ENCODE data around the gene GDF10. TPM values are rescaled to one million over a fixed set of nuclear protein-coding genes. Genes with fewer than 3 reads are reported as not detected.

Gene GDF10
- total RNA-seq, 4 donors from 2014 or later, result 5.8 to 29.7 (median 10.8) TPM

DNA sequence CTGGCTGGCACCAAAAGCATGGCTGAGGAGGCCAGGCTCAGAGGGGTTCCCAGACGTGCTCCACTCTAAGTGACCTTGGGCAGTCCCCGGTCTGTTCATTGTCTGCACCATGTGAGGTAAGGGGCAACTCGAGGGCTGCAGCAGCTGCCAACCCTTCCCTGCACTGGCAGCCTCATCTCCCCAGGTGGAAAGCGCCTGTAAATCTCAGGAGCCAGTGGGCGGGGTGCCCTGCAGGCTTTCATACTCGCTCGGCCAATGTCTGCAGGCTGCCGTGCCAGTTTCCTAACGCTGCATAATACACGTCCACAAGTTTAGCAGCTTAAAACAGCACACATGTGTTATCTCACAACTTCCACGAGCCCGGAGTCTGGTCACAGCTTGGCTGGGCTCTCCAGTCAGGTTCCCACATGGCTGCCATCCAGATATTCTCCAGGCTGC, 12.6 kb upstream of the GDF10 start:
- Histone ChIP-seq H3K4me3 (no peak overlapping the region), H3K4me1 (no peaks in the 10 kb centered on the region), H3K9me3 (no peaks in the 10 kb centered on the region), H3K36me3 (no peaks in the 10 kb centered on the region), H3K27me3 (no peaks in the 10 kb centered on the region), H3K27ac (no peak overlapping the region)
- no peak for TF ChIP-seq EP300 (IDR thresholded peaks at IDR 0.05)
- no peak for TF ChIP-seq POLR2AphosphoS5 (IDR thresholded peaks at IDR 0.05)
- TF ChIP-seq POLR2A (IDR thresholded peaks at IDR 0.05), result no peak
- TF ChIP-seq, protein P1, sequence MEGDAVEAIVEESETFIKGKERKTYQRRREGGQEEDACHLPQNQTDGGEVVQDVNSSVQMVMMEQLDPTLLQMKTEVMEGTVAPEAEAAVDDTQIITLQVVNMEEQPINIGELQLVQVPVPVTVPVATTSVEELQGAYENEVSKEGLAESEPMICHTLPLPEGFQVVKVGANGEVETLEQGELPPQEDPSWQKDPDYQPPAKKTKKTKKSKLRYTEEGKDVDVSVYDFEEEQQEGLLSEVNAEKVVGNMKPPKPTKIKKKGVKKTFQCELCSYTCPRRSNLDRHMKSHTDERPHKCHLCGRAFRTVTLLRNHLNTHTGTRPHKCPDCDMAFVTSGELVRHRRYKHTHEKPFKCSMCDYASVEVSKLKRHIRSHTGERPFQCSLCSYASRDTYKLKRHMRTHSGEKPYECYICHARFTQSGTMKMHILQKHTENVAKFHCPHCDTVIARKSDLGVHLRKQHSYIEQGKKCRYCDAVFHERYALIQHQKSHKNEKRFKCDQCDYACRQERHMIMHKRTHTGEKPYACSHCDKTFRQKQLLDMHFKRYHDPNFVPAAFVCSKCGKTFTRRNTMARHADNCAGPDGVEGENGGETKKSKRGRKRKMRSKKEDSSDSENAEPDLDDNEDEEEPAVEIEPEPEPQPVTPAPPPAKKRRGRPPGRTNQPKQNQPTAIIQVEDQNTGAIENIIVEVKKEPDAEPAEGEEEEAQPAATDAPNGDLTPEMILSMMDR (IDR thresholded peaks at IDR 0.05), result no peak
- no peak for ATAC-seq
- whole genome bisulfite sequencing, 2 donors (ENCODE audit: low coverage in 1 of 2), result 36 to 70% methylated on average over 2 to 10 of the region's 12 CpGs

DNA sequence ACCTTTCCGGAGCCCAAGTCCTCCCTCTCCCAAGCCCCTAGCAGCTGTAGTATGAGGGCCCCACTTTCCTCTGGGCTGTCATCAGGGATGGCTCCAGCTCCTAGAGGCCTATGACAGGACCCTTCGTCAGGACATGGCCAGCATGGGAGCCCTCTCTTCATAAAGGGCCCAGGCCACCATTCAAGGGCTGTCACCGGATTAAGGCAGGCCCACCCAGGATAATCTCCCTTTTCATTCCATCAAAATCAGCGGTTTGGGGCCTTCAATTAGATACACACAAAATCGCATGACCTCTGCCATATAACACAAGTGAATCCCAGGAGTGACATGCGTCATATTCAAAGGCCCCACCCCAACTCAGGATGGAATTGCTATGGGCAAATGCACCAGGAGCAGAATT, 12.2 kb upstream of the GDF10 start:
- Histone ChIP-seq H3K4me1 (no peaks in the 10 kb centered on the region), H3K9me3 (no peaks in the 10 kb centered on the region), H3K27me3 (no peaks in the 10 kb centered on the region), H3K27ac (no peak overlapping the region), H3K36me3 (no peaks in the 10 kb centered on the region), H3K4me3 (no peak overlapping the region)
- 95% methylated on average over 4 of the region's 6 CpGs; no CpG with 5 or more reads in 1 of the 2 donors for WGBS, 2 donors (ENCODE audit: low coverage in 1 of 2)
- ATAC-seq, result no peak
- TF ChIP-seq EP300 (IDR thresholded peaks at IDR 0.05), result no peak

DNA sequence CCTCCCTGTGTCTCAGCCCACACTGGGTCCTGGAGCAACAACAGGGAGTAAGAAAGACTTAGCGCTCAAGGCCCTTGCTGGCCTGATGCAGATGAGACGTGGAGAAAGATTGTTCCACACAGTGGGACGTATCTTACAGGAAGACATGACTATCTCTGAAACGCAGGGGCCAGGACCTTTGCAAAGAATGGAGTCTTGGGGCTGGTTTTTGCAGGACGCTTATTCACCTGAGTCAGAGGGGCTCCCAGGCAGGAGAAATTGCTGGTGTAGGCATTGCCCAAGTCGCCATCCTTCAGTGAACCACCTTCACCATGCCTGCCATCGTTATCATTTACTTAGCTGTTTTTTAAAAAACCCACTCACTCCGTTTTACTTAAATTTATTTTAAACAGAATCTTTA, 11.8 kb upstream of the GDF10 start:
- H3K27ac ChIP-seq, result no peak overlapping the region
- no peaks in the 10 kb centered on the region for H3K4me1 ChIP-seq
- H3K27me3 ChIP-seq, result no peaks in the 10 kb centered on the region
- H3K9me3 ChIP-seq, result no peaks in the 10 kb centered on the region
- H3K4me3 ChIP-seq, result no peak overlapping the region
- no peaks in the 10 kb centered on the region for H3K36me3 ChIP-seq
- 74 to 89% methylated on average over 5 to 7 of the region's 8 CpGs for WGBS, 2 donors (ENCODE audit: low coverage in 1 of 2)
- TF ChIP-seq EP300 (IDR thresholded peaks at IDR 0.05) (no peak), POLR2AphosphoS5 (IDR thresholded peaks at IDR 0.05) (no peak), POLR2A (IDR thresholded peaks at IDR 0.05) (no peak)
- TF ChIP-seq, protein P1 (IDR thresholded peaks at IDR 0.05), result no peak
- ATAC-seq, result no peak

DNA sequence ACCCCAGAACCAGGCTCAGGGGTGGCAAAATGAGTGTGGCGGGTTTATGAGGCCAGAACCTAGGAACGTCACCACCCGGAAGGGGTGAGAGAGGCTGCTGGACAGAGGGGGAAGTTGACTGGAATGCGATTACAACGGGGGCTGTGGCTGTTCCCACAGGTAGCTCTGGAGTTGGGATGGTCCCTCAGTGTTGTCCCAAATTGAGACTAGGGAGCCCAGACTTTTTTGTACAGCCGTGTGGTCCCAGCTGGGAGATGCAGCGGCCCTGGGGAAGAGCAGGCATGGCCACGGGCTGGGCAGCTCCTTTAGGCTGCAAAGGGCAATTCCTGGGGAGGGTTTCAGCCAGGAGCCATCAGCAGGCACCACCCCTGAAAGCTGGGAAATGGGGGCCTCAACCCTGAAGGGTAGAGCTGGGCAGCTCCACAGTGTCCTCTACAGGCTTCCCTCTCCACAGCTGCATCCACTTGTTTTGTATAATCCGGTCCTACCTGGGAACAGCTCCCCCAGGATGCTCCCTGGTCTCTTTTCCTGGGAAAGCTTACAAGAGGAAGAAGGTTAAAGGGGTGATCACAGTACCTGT, 11.0 kb upstream of the GDF10 start:
- Histone ChIP-seq H3K4me1 (no peaks in the 10 kb centered on the region), H3K27ac (no peak overlapping the region), H3K9me3 (no peaks in the 10 kb centered on the region), H3K4me3 (no peak overlapping the region), H3K36me3 (no peaks in the 10 kb centered on the region), H3K27me3 (peaks cover 3% of the 10 kb centered on the region)
- WGBS, 2 donors (ENCODE audit: low coverage in 1 of 2), result 64 to 84% methylated on average over 3 to 5 of the region's 9 CpGs
- TF ChIP-seq, protein P1 (IDR thresholded peaks at IDR 0.05), result no peak
- TF ChIP-seq EP300 (IDR thresholded peaks at IDR 0.05), result no peak
- no peak for TF ChIP-seq POLR2AphosphoS5 (IDR thresholded peaks at IDR 0.05)
- no peak for TF ChIP-seq POLR2A (IDR thresholded peaks at IDR 0.05)
- no peak for ATAC-seq

DNA sequence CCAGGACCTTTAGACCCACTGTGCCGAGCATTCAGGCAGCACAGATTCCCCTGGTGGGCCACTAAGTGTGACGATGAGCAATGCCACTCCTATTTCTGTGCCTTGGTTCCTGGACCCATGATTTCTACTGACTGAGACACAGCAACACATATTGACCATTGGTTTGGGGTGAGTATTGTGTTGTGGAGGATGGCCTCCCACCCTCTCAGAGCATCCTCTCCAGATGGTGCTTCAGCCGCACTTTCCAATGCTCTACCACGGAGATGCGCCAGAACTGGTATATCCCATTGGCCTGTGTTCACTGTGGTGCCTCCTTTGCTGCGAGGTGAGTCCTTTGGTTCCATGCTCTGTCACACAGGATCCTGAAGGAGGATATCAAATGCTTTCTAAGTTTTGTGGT, 10.1 kb upstream of the GDF10 start:
- Histone ChIP-seq H3K9me3 (no peaks in the 10 kb centered on the region), H3K36me3 (no peaks in the 10 kb centered on the region), H3K4me3 (no peak overlapping the region), H3K27me3 (peaks cover 3% of the 10 kb centered on the region), H3K4me1 (no peaks in the 10 kb centered on the region), H3K27ac (no peak overlapping the region)
- WGBS, 2 donors (ENCODE audit: low coverage in 1 of 2), result 83% methylated on average over 1 of the region's 6 CpGs; no CpG with 5 or more reads in 1 of the 2 donors
- no peak for TF ChIP-seq POLR2A (IDR thresholded peaks at IDR 0.05)
- TF ChIP-seq, protein P1 (IDR thresholded peaks at IDR 0.05), result no peak
- no peak for TF ChIP-seq POLR2AphosphoS5 (IDR thresholded peaks at IDR 0.05)
- TF ChIP-seq EP300 (IDR thresholded peaks at IDR 0.05), result no peak
- no peak for ATAC-seq
